NCI-H1417 treated with DMSO at 0.1 percent for 48 hours (cell line): ENCODE measurements around the gene TEX22.

Experiments used
- DNase-seq: peaks from one replicate; lab custom pipeline; 2025; lab: John Stamatoyannopoulos, UW

TEX22 gene

GRCh38 chr14:105439710-105440553 lies 41.6 kb downstream of the TEX22 start:
- no peak for DNase-seq

- no peak for DNase-seq
Measured at GRCh38 chr14:105440554-105440900, 42.2 kb downstream of the TEX22 start.

- DNase-seq: no peak
Measured at GRCh38 chr14:105440992-105441391, 42.7 kb downstream of the TEX22 start.

GRCh38 chr14:105442125-105442524 lies 43.8 kb downstream of the TEX22 start:
- DNase-seq: no peak

- no peak for DNase-seq
Measured at GRCh38 chr14:105442834-105443233, 44.5 kb downstream of the TEX22 start.

- no peak for DNase-seq
Measured at GRCh38 chr14:105444859-105445258, 46.5 kb downstream of the TEX22 start.

GRCh38 chr14:105445290-105445689 lies 47.0 kb downstream of the TEX22 start:
- DNase-seq: no peak

- DNase-seq: no peak
Measured at GRCh38 chr14:105445901-105446845, 47.8 kb downstream of the TEX22 start.

- no peak for DNase-seq
Measured at GRCh38 chr14:105446971-105447370, 48.6 kb downstream of the TEX22 start.

- no peak for DNase-seq
Measured at GRCh38 chr14:105447651-105448640, 49.6 kb downstream of the TEX22 start.

GRCh38 chr14:105448706-105449111 lies 50.4 kb downstream of the TEX22 start:
- no peak for DNase-seq

GRCh38 chr14:105449276-105450122 lies 51.2 kb downstream of the TEX22 start:
- no peak for DNase-seq

- no peak for DNase-seq
Measured at GRCh38 chr14:105450123-105450505, 51.8 kb downstream of the TEX22 start.

- DNase-seq: no peak
Measured at GRCh38 chr14:105450864-105451720, 52.8 kb downstream of the TEX22 start.

GRCh38 chr14:105452963-105453362 lies 54.6 kb downstream of the TEX22 start:
- no peak for DNase-seq

- DNase-seq: no peak
Measured at GRCh38 chr14:105453847-105454246, 55.5 kb downstream of the TEX22 start.

GRCh38 chr14:105455086-105455640 lies 56.8 kb downstream of the TEX22 start:
- DNase-seq: no peak

- DNase-seq: no peak
Measured at GRCh38 chr14:105455766-105456660, 57.7 kb downstream of the TEX22 start.
